CD4-positive, alpha-beta T cell treated with Interleukin-15 for 4 hours (primary cell): ENCODE measurements around the gene MRPS5.
"Not testable (repeated sequence)": the region's sequence is repeated elsewhere in the genome, so short reads cannot be mapped to it uniquely, and the experiment has no call there.

Experiments
- DNase-seq: peaks from one replicate; pipeline ENCODE4 v3.0.0-alpha.2; 2020; ENCODE audit warnings: low spot score

MRPS5 gene

DNA sequence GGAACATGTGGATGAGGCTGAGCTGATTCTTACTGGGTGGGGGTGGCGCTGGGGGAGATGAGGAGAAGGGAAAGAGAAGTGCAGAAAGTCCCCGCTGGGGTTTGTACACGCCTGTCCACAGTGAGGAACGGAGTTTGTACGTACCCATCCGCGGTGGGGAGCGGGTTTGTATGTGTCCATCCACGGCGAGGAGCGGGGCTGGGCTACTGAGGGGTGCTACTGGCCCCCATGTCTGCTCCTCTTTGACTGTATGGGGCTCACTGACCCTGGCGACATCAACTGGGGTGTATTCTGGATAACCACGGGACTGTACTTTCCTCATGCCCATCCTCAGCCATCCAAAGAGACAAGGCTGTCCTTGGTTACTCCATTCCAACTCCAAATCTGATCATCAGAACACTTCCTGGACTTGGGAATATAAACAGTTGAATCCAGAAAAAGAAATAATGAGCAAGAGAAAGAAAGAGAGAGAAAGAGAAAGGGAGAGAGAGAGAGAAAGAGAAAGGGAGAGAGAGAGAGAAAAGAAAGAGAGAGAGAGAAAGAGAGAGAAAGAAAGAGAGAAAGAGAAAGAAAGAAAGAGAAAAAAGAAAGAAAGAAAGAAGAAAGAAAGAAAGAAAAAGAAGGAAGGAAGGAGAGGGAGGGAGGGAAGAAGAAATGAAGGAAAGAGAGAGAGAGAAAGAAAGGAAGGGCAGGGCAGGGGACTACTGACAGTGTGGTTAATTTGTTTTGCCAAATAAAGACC lies 75.1 kb downstream of the MRPS5 start:
- DNase-seq: no peak

DNA sequence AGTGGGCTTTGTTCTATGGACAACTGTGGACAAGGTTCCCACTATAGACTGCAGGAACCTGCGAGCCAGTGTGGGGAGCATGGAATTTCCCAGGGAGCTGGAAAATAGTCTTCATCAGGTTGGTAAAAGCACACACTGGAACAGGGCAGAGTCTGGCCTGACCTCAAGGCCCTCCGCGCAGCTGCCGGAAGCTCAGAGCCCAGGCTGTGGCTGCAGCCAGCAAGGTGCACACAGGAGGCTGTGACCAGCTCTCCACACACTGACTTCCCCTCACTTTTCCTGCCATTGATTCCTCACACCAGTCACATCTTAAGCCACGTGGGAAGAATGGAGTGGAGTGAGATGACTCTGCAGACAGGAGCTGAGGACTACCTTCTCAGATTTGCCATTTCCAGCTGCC lies 77.0 kb downstream of the MRPS5 start:
- no peak for DNase-seq

DNA sequence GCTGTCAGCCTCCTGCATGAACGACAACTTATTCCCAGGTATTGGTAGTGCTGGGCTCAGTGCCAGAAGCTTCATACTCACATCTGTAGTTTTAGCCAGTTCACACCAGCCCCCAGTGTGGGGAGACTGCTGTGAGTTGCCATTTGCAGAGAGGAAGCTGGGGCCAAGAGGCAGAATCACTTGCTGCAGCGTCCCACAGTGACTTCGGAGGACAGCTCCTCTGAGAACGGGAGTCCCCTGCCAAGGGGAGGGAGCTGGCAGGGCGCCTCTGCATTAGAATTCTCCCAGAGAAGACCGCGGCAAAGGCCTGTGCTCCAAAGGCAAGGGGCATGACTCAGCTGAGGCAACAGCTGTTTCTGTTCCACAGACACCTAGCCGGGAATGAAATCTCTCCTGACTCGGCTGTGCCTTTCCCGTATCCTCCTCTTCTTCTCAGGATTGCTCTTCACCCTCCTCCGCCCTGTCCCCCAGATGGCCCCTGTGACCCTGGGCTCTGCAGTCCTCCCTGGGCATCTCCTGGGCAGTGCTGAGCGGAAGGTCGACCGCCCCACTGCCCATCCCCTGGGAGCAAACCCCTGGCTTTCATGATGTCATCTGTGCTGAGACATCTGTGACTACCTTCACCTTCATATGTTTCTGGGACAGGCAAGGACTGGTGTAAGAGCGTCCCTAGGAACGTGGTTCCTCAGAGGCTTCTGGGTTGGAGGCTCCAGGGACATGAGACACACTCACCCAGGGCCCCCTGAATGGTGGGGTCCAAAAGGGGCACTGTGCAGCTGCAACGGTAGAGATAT lies 78.1 kb downstream of the MRPS5 start:
- DNase-seq: no peak

DNA sequence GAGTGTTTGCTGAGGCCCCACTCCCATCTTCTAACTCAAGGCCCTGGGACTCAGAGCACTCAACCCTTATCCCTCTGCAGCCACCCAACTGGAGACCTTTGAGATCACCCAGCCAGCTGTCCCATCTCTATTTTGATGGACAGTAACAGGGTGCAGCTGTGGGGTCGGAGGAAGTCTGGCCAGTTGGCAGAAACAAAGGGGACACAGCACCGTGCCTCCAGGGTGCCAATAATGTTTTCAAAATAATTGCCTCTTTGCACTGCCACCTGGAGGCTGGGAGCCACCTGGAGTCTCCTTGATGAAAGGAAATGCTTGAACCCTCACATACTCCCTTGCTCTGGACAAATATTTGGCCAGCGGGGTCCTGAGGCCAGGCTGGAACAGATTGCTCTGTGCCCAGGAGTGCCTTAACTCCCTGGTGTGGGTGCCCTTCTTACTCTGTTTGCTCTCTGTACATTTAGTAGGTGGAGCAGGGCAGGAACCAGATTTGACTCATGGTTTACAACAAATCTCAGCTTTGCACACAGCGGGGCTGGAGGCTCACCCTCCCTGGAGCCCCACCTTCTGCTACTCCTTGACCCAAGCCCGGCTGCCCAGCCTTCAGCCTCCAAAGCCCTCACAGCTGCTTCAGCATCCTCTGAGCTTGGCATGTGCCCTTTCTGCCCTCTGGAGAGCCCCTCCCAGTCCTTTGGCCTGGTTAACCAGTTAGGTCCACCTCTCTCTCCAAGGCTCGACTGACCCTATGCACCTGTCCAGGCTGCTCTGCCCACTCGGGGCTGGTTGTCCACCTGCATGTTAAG lies 78.9 kb downstream of the MRPS5 start:
- no peak for DNase-seq

DNA sequence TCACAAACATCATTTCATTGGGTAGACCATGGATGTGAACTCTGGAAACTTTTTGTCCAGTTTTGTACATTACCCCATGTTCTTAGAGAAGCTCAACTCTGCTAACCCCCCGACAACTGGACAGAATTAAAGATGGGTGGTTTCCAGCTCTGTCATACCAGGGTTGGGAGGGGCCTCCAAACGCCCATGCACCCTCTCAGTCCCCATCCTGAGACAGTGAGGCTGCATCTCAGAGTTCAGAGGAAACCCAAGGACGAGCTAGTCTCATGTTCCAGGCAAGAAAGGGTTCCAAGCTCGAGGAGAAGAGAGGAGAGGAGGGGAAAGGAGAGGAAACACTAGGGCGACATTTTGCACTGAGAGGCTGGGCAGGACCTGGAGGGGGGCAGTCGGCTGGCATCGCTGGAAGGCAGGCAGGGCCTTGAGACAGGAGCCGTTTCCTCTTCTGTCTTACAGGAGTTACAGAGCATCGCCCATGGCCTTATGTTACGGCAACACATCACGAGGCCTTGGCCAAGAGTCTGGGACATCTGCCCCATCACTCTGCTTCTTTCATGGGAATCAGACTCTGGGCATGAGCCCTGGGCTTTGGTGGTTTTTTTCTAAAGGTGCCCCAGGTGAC lies 79.7 kb downstream of the MRPS5 start:
- DNase-seq: no peak

DNA sequence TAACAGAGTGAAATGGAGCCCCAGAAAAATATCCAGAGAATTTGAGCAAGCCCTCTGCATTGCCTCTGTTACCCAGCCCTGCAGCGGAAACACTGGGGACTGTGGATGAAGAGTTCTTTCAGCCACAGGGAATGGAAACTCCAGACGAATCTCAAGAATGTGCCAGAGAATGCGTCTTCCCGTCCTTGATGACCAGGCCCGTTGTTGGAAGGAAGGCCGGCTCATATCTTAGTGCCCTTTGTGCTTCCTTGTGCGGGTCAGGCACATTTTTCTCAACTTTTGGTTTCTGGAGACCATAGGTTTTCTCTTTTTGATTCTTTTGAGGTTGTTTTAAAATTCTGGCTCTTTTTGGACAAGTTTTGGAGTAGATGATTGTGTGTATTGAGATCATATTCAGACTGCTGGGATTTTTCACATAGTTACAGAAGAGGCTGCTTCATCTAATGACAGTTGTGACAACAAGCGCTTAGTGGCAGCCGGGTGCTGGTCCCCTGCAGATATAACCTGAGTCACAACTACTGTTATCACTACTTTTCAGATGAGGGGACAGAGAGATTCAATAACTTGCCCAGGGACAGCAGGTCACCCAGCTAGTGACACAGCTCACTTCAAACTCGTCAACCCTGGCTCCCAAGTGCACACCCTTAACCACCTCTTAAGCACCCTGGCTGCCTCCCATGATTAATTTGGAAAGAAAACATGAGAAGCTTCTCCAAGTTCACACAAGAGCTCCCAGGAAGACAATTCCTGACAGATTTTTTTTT lies 80.4 kb downstream of the MRPS5 start:
- no peak for DNase-seq

DNA sequence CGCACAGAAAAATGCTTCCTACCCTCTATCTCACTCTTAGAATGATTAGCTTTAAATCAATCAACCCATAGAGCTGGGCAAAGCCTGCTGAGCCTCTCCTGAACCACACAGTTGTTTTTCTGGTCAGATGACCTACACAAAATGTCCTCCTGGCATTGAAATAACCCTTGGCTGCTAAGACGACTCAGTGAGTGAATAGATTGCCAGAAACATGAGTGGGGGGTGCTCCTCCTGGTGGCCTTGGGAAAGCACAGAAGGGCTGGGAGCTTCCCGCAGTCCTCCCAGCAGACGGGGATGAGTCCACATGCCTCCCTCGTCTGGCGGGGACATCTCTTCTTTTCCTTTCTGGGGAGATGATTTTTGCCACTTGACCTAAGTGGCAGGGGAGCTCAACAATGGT lies 81.2 kb downstream of the MRPS5 start:
- DNase-seq: no peak

DNA sequence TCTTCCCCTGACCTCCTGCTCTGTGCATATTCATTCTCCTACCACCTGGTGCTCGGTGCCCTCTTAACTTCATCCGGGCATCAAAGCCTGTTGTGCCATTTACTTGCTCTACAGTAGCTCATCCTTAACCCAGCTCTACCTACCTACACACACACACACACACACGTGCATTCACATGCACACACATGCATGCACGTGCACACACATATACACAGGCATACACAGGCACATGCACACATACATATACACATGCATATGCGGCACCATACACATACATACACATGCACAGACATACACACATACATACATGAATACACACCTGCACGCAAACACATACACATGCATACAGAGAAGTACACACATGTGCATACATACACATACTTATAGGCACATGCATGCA lies 81.6 kb downstream of the MRPS5 start:
- DNase-seq: no peak

DNA sequence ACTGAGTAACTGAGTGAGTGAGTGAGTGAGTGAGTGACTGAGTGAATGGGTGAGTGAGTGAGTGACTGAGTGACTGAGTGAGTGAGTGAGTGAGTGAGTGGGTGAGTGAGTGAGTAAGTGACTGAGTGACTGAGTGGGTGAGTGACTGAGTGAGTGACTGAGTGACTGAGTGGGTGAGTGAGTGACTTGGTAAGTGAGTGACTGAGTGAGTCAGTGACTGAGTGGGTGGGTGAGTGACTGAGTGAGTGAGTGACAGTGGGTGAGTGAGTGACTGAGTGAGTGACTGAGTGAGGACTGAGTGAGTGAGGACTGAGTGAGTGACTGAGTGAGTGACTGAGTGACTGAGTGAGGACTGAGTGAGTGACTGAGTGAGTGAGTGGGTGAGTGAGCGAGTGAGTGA lies 82.2 kb downstream of the MRPS5 start:
- DNase-seq: no peak

DNA sequence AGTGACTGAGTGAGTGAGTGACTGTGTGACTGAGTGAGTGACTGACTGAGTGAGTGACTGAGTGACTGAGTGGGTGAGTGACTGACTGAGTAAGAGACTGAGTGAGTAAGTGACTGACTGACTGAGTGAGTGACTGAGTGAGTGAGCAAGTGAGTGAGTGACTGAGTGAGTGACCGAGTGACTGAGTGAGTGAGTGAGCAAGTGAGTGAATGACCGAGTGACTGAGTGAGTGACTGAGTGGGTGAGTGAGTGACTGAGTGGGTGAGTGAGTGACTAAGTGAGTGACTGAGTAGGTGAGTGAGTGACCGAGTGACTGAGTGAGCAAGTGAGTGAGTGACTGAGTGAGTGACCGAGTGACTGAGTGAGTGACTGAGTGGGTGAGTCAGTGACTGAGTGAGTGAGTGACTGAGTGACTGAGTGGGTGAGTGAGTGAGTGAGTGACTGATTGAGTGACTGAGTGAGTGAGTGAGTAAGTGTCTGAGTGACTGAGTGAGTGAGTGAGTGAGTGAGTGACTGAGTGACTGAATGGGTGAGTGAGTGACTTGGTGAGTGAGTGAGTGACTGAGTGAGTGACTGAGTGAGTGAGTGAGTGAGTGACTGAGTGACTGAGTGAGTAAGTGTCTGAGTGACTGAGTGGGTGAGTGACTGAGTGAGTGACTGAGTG lies 82.8 kb downstream of the MRPS5 start:
- no peak for DNase-seq

DNA sequence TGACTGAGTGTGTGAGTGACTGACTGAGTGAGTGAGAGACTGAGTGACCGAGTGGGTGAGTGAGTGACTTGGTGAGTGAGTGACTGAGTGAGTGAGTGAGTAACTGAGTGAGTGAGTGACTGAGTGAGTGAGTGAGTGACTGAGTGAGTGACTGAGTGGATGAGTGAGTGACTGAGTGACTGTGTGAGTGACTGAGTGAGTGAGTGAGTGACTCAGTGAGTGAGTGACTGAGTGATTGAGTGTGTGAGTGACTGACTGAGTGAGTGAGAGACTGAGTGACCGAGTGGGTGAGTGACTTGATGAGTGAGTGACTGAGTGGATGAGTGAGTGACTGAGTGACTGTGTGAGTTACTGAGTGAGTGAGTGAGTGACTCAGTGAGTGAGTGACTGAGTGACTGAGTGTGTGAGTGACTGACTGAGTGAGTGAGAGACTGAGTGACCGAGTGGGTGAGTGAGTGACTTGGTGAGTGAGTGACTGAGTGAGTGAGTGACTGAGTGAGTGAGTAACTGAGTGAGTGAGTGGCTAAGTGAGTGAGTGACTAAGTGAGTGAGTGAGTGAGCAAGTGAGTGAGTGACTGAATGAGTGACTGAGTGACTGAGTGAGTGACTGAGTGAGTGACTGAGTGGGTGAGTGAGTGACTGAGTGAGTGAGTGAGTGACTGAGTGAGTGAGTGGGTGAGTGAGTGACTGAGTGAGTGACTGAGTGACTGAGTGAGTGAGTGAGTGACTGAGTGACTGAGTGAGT lies 83.6 kb downstream of the MRPS5 start:
- not testable (repeated sequence) for DNase-seq

DNA sequence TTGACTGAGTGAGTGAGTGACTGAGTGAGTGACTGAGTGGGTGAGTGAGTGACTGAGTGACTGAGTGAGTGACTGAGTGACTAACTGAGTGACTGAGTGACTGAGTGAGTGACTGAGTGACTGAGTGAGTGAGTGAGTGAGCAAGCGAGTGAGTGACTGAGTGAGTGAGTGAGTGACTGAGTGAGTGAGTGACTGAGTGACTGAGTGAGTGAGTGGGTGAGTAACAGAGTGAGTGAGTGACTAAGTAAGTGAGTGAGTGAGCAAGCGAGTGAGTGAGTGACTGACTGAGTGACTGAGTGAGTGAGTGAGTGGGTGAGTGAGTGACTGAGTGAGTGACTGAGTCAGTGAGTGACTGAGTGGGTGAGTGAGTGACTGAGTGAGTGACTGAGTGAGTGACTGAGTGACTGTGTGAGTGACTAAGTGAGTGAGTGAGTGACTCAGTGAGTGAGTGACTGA lies 84.2 kb downstream of the MRPS5 start:
- no peak for DNase-seq

DNA sequence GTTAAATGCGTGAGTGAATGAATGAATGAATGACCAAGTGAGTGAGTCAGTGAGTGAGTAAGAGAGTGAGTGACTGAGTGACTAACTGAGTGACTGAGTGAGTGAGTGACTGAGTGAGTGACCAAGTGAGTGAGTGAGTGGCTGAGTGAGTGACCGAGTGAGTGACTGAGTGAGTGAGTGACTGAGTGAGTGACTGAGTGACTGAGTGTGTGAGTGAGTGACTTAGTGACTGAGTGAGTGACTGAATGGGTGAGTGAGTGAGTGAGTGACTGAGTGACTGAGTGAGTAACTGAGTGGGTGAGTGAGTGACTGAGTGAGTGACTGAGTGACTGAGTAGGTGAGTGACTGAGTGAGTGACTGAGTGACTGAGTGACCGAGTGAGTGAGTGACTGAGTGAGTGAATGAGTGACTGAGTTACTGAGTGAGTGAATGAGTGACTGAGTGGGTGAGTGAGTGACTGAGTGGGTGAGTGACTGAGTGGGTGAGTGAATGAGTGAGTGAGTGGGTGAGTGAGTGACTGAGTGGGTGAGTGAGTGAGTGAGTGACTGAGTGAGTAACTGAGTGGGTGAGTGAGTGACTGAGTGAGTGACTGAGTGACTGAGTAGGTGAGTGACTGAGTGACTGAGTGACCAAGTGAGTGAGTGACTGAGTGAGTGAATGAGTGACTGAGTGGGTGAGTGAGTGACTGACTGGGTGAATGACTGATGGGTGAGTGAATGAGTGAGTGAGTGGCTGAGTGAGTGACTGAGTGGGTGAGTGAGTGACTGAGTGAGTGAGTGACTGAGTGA lies 84.8 kb downstream of the MRPS5 start:
- no peak for DNase-seq
